Retina (tissue), 1 donor: ENCODE results near the gene NFXL1.

ENCODE experiments used
- DNase-seq: peaks from one replicate; pipeline ENCODE4 v3.0.0-alpha.2; 2016

NFXL1 gene

GRCh38 chr4:47882228-47882627 is 32.2 kb downstream of the NFXL1 start:
- no peak for DNase-seq

DNA sequence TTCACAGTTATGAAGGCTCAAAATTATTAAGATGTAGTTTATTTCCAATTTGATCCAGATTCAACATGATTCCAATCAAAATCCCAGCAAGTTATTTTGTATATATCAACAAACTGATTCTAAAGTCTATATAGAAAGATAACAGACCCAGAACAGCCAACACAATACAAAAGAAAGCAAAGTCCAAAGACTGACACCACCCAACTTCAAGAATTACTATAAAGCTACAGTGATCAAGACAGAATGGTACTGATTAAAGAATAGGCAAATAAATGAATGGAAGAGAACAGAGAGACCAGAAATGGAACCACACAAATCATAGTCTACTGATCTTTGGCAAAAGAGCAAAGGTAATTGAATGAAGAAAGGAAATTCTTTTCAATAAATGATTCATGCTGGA is 34.9 kb downstream of the NFXL1 start:
- DNase-seq, result no peak

DNA sequence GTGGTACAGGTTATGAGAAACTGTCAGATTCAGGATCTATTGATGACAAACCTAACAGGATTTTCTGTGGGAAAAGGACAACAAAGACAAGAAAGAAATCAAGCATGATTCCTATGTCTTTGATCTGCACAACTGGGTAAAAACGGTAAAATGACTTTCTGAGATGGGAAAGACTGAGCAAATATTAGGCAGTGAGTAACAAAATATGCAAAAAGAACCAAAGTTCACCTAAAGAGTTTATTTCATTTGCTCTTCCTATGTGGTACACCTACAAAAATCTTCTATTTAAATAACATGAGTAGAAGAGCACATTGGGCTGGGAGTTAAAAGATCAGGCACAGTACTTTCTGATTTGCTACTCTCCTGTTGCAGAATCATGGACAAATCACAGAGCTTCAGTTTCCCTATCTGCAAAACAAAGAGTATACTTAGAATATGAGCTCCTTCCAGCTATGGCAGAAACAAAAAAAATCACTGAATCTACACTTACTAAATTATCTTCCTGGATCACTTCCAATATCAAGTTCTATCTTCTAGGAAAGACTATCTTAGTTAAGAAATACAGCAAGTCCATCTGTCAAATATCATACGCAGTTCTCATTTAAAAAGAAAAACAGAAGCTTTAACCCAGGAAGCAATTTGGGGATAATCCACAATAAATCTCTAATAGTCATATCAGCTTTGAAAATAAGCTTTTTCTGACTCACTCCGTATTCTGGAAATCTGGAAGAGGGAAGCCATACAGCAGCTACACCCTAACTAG is 37.4 kb downstream of the NFXL1 start:
- no peak for DNase-seq

GRCh38 chr4:47876310-47876709 is 38.1 kb downstream of the NFXL1 start:
- DNase-seq, result no peak

DNA sequence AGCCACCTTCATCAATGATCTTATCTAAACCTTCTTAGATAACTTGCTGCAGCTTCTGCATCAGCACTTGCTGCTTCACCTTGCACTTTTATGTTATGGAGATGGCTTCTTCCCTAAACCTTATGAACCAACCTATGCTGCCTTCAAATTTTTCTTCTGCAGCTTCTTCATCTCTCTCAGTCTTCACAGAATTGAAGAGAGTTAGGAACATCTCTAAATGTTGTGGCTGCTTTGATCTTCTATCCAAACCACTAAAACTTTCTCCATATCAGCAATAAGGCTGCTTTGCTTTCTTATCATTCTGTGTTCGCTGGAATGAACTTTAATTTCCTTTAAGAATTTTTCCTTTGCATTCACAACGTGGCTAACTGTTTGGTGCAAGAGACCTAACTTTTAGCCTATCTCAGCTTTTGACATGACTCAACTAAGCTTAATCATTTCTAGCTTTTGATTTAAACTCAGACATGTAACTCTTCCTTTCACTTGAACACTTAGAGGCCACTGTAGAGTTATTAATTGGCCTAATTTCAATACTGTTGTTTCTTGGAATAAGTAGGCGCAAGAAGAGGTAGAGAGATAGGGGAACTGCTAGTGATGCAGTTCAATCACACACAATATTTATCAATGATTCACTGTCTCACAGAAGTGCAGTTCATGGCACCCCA is 40.4 kb downstream of the NFXL1 start:
- no peak for DNase-seq

DNA sequence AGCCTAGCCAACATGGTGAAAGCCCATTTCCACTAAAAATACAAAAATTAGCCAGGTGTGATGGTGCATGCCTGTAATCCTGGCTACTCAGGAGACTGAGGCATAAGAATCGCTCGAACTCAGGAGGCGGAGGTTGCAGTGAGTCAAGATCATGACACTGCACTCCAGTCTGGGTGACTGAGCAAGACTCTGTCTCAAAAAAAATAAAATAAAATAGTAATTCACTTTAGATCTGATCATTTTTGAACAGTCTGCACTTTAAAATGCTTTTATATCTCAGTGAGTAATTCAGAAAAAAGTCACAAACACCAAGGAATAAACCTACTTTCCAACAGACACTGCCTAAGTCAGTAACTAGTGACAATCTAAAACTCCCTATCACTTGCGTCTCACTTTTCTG is 50.9 kb downstream of the NFXL1 start:
- no peak for DNase-seq

GRCh38 chr4:47862297-47862696 is 52.1 kb downstream of the NFXL1 start:
- no peak for DNase-seq

- no peak for DNase-seq
Observed at GRCh38 chr4:47860305-47860704, 54.1 kb downstream of the NFXL1 start.

DNA sequence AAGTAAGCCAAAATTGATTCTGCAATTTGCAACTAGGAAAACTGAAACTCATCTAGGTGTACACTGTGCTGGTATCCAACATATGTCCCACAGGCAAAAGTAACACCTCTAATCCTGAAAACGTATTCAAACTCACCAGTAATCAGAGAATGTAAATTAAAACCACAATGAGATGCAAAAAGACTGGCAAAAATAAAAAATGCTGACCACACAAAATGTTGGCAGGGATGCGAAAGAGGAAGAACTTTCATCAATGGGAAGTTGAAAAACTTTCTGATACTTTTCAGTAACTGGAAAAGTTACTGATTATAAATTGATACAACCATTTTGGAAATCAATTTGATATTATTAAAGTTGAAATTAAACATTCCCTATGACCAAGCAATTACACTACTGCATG is 56.4 kb downstream of the NFXL1 start:
- no peak for DNase-seq

- no peak for DNase-seq
Observed at GRCh38 chr4:47856713-47857112, 57.7 kb downstream of the NFXL1 start.

- DNase-seq, result no peak
Observed at GRCh38 chr4:47855350-47855749, 59.0 kb downstream of the NFXL1 start.

DNA sequence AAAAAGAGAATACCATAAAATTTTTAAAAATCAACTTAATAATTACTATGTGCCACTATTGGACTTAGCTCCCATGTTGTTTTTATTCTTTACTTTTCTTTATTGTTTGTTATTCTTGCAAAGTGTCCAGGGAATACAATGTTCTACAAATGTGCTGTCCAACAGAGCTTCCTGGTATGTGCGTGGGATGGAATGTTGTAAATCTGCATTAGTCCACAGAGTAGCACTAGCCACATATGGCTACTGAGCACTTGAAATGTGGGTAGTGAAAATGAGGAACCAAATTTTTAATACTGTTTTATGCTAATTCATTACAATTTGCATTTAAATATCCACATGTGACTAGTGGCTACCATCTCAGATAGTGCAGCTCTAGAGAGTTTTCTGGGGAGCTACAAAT is 62.2 kb downstream of the NFXL1 start:
- no peak for DNase-seq

DNA sequence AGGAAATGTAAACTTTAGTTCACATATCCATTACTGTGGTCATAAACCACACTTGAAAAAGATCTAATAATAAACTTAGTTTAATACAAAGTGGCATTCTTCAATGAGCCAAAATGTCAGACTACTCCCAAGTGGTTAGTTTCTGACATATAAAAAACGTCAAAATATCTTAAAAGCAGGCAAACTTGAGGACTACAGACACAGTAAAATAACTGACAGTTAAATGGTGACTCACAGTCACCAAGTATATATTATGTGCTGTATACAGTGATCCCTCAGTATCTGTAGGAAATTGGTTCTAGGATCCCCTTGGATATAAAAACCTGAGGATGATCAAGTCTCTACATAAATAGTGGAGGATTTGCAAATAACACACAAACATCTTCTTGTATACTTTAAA is 64.9 kb downstream of the NFXL1 start:
- DNase-seq, result no peak

- no peak for DNase-seq
Observed at GRCh38 chr4:47848041-47848440, 66.3 kb downstream of the NFXL1 start.

GRCh38 chr4:47842985-47843384 is 71.4 kb downstream of the NFXL1 start:
- no peak for DNase-seq

GRCh38 chr4:47840291-47840690 is 74.1 kb downstream of the NFXL1 start:
- DNase-seq, result no peak

- peak; percentile 16 for DNase-seq
Observed at GRCh38 chr4:47839259-47839658, 75.1 kb downstream of the NFXL1 start.

DNA sequence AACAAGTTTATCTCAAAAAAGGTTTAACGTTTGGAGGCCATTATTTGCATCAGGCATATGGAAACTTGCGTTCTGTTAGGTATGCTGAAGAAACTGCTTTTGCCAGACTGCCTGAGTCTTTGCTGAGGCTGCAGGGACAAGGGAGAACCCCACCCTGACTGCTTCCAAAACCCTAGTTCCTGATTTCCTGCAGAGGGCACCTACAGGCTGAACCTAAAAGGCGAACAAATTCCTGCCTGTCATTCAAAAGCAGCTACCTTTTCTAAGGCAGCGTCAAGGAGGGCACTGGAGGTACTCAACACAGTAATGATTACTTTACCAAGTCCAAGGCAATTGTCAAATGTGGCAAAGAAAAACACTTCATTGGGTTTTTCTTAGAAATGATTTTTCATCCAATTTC is 75.9 kb downstream of the NFXL1 start:
- no peak for DNase-seq

DNA sequence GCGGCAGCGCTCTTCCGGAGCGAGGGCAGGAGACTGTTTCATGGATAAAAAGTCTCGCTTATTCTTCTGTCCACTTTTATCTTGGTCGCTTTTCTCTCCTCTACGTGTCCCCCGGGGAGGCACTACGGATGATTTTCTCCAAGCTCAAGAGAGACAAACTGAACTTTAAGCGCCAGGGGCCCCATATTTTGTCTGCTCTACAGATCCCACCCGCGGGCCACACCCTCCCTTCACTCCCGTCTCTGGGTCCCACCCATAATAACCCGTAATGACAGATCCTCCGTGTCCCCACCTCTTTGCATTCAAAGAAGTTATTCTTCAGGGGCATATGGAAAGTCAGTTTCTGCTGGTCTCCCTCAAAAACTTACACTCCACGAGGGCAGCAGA is 76.5 kb downstream of the NFXL1 start, which contains the start of gene CORIN:
Gene CORIN, minus strand, starts transcription at position 160 of the 387 bp plus-strand sequence. Its CDS starts 118 bp downstream, at position 42.
- DNase-seq, result peak; percentile 41

DNA sequence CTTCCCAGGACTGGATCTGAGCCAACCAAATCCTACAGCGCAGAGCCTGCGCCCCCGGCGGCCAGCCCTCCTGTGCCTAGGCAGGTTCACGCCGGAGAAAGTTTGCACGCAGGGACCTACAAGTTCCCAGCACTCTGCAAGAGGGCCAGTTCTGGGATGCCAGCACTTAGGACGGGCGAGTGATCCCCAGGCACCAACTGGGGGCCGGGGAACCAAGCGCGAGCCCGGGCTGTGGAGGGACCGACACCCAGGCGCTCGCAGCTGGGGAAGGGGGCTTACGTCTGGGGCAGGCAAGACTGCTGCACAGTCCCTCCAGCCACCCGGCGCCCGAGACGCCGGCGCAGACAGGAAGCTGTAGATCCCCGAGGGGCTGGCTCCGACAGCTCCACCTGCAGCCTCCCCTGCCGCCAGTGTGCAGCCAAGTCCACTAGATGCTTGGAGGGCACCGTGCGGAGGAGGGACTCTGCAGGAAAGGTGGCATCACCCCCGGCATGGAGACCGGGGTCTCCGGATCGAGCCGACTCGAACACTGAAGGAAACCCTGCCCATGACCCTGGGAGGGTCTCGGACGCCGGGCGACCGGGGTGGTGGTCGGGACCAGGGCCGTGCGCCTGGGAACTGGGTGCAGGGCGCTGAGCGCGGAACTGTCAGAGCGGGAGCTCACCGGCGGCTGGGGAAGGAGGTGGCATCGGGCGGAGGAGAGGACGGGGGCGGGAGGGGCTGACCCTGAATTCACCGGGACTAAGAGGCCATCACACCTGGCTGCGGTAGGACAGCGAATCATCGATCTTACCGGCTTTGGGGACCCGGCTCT is 77.1 kb downstream of the NFXL1 start:
- DNase-seq, result peak; percentile 86

GRCh38 chr4:47836641-47837093 is 77.7 kb downstream of the NFXL1 start:
- no peak for DNase-seq

- DNase-seq, result no peak
Observed at GRCh38 chr4:47835494-47835893, 78.9 kb downstream of the NFXL1 start.

- no peak for DNase-seq
Observed at GRCh38 chr4:47831026-47831679, 83.2 kb downstream of the NFXL1 start.
